ENCODE data around the gene ZNF407.

DNA sequence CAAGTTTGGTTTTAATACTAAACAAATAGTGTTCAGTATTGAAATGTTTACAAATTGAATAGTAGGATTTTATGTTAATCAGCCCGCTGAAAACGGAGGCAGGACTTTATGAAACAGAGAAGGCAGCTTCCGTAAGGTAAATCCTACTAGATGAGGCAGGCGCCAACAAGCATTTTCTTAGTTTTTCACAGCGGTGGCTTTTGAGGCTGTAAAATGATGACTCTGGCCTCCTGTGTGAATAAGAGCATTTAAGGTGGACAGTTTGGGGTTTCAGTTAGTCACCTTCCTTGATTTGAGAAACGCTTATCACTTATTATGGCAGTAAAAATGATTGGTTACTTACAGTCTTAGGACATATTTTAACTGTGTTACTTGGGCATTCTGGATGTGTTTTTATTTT is 398.4 kb downstream of the ZNF407 start:
- TF ChIP-seq, protein P1, sequence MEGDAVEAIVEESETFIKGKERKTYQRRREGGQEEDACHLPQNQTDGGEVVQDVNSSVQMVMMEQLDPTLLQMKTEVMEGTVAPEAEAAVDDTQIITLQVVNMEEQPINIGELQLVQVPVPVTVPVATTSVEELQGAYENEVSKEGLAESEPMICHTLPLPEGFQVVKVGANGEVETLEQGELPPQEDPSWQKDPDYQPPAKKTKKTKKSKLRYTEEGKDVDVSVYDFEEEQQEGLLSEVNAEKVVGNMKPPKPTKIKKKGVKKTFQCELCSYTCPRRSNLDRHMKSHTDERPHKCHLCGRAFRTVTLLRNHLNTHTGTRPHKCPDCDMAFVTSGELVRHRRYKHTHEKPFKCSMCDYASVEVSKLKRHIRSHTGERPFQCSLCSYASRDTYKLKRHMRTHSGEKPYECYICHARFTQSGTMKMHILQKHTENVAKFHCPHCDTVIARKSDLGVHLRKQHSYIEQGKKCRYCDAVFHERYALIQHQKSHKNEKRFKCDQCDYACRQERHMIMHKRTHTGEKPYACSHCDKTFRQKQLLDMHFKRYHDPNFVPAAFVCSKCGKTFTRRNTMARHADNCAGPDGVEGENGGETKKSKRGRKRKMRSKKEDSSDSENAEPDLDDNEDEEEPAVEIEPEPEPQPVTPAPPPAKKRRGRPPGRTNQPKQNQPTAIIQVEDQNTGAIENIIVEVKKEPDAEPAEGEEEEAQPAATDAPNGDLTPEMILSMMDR (IDR thresholded peaks at IDR 0.05) = no peak
- TF ChIP-seq POLR2AphosphoS5 (IDR thresholded peaks at IDR 0.05) = no peak

Data from stomach (tissue), 4 donors.